Prostate gland (tissue), 2 donors: ENCODE measurements around the gene ZNF488.

Source experiments
- POLR2A ChIP-seq: fragments of 450-650 bp; IDR thresholded peaks from one replicate; pipeline ENCODE4 v1.6.1; 2016; ENCODE audit warnings: antibody characterized with exemption, mild to moderate bottlenecking
- POLR2AphosphoS5 ChIP-seq: sonication (generic); formaldehyde crosslinking; IDR thresholded peaks from one replicate; pipeline ENCODE4 v1.6.1; 2017; ENCODE audit warnings: antibody characterized with exemption
- TF ChIP-seq, protein P1 (sequence below), 4 experiments: fragments of 200-600 bp in 2 of 4; fragments of 450-650 bp in 2 of 4; sonication (generic) in 2 of 4; IDR thresholded peaks; 1 replicate in 3 of 4; 2 replicates in 1 of 4; pipeline ENCODE4 v1.5.1; 2016 to 2019; ENCODE audit warnings: antibody characterized with exemption in 4 of 4, mild to moderate bottlenecking in 2 of 4, moderate library complexity in 2 of 4

DNA sequence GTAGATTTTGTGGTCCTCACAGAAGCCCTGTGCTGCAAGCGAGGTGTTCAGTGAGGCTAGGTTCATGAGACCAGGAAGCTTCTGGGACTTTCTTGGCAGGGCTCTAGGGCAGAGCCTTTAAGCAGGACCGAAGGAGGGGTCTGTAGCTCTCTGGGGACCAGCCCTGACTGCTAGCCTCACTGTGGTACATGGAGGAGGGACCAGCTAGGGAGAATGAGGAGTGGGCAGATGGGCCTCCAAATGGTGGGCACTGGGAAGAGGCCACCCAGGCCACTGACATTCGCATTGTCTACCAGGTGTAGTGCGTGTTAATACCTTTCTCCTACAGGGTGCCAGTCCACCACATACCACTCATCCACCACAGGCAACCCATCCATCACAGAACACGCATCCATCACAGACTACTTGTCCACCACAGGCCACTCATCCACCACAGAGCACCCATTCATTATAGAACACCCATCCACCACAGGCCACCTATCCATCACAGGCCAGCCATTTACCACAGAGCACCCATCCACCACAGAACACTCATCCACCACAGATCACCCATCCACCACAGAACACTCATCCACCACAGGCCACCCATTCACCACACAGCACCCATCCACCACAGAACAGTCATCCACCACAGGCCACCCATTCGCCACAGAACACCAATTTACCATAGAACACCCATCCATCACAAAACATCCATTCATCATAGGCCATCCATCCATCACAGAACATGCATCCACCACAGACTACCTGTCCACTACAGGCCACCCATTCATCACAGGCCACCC lies 31.6 kb upstream of the ZNF488 start:
- TF ChIP-seq, protein P1, sequence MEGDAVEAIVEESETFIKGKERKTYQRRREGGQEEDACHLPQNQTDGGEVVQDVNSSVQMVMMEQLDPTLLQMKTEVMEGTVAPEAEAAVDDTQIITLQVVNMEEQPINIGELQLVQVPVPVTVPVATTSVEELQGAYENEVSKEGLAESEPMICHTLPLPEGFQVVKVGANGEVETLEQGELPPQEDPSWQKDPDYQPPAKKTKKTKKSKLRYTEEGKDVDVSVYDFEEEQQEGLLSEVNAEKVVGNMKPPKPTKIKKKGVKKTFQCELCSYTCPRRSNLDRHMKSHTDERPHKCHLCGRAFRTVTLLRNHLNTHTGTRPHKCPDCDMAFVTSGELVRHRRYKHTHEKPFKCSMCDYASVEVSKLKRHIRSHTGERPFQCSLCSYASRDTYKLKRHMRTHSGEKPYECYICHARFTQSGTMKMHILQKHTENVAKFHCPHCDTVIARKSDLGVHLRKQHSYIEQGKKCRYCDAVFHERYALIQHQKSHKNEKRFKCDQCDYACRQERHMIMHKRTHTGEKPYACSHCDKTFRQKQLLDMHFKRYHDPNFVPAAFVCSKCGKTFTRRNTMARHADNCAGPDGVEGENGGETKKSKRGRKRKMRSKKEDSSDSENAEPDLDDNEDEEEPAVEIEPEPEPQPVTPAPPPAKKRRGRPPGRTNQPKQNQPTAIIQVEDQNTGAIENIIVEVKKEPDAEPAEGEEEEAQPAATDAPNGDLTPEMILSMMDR (IDR thresholded peaks at IDR 0.05), result no peak
- no peak for TF ChIP-seq POLR2A
- no peak for TF ChIP-seq POLR2AphosphoS5
